HG02885 (cell line): ENCODE measurements around the gene BMX.

Experiments used
- ATAC-seq: cut with Tn5 transposase; IDR thresholded peaks from one replicate; pipeline ENCODE4 v1.9.1; 2021; ENCODE audit warnings: mild to moderate bottlenecking; ENCODE audit not compliant: unreplicated experiment, poor library complexity

Gene BMX

GRCh38 chrX:15567267-15567666 is 66.7 kb downstream of the BMX start:
- no peak for ATAC-seq

- no peak for ATAC-seq
Observed at GRCh38 chrX:15567886-15568616, 67.4 kb downstream of the BMX start.

- ATAC-seq = no peak
Observed at GRCh38 chrX:15570145-15570544, 69.5 kb downstream of the BMX start.

- no peak for ATAC-seq
Observed at GRCh38 chrX:15574017-15574416, 73.4 kb downstream of the BMX start.

- no peak for ATAC-seq
Observed at GRCh38 chrX:15576019-15576418, 75.4 kb downstream of the BMX start.

- no peak for ATAC-seq
Observed at GRCh38 chrX:15579778-15580747, 79.5 kb downstream of the BMX start.

GRCh38 chrX:15594371-15594770 is 93.8 kb downstream of the BMX start:
- no peak for ATAC-seq

- no peak for ATAC-seq
Observed at GRCh38 chrX:15598026-15598425, 97.4 kb downstream of the BMX start.

- ATAC-seq = no peak
Observed at GRCh38 chrX:15599461-15599860, 98.9 kb downstream of the BMX start.

- ATAC-seq = no peak
Observed at GRCh38 chrX:15600049-15600448, 99.4 kb downstream of the BMX start.

GRCh38 chrX:15600745-15601144 is 100.1 kb downstream of the BMX start, which contains the start of gene ACE2:
TSS of gene ACE2 (minus strand) at chrX:15600960. CDS start at chrX:15600911, 49 bp downstream.
- ATAC-seq = no peak

- ATAC-seq = no peak
Observed at GRCh38 chrX:15601932-15602331, 101.3 kb downstream of the BMX start.

- ATAC-seq = no peak
Observed at GRCh38 chrX:15602761-15603160, 102.2 kb downstream of the BMX start.

- ATAC-seq = no peak
Observed at GRCh38 chrX:15605226-15605625, 104.6 kb downstream of the BMX start.
